Esophagus squamous epithelium (tissue), 5 donors: ENCODE results near the gene ITGAX. TPM values are rescaled to one million over a fixed set of nuclear protein-coding genes. Genes with fewer than 3 reads are reported as not detected.

Experiments used
- DNase-seq: peaks from one replicate; lab custom pipeline; 2025; lab: John Stamatoyannopoulos, UW
- H3K27ac ChIP-seq, 4 donors: fragments of 200-600 bp; sonication (generic); one replicate each; pipeline ENCODE4 v1.5.1; 2016 to 2019; ENCODE audit warnings: mild to moderate bottlenecking in 1 of 4
- H3K27me3 ChIP-seq, 4 donors: fragments of 200-600 bp; sonication (generic); 1 replicate in 3 of 4; 2 replicates in 1 of 4; pipeline versions ENCODE4 v1.5.1 to v1.6.0; 2017 to 2021; ENCODE audit warnings: antibody characterized with exemption in 1 of 4
- H3K36me3 ChIP-seq, 3 donors: fragments of 200-600 bp; sonication (generic); one replicate each; pipeline ENCODE4 v1.5.1; 2016 to 2019
- H3K4me1 ChIP-seq, 3 donors: fragments of 200-600 bp; sonication (generic); one replicate each; pipeline ENCODE4 v1.5.1; 2017 to 2019
- H3K4me3 ChIP-seq, 4 donors: fragments of 200-600 bp; sonication (generic); 1 replicate in 3 of 4; 2 replicates in 1 of 4; pipeline ENCODE4 v1.5.1; 2016 to 2019; ENCODE audit warnings: mild to moderate bottlenecking in 2 of 4, moderate library complexity in 1 of 4
- H3K9me3 ChIP-seq, 3 donors: fragments of 200-600 bp; sonication (generic); one replicate each; pipeline ENCODE4 v1.5.1; 2016 to 2019
- CTCF ChIP-seq, 6 experiments: fragments of 450-650 bp in 4 of 6; fragments of 200-600 bp in 2 of 6; sonication (generic) in 2 of 6; IDR thresholded peaks; one replicate each; pipeline ENCODE4 v1.5.1; 2016 to 2019; ENCODE audit warnings: antibody characterized with exemption in 6 of 6, mild to moderate bottlenecking in 4 of 6, moderate library complexity in 4 of 6
- POLR2A ChIP-seq, 4 donors: fragments of 450-650 bp; IDR thresholded peaks; one replicate each; pipeline ENCODE4 v1.6.1; 2017; ENCODE audit warnings: antibody characterized with exemption in 4 of 4, mild to moderate bottlenecking in 4 of 4, moderate library complexity in 3 of 4
- WGBS, 2 donors: methylation state at CpG; one replicate each; pipeline ENCODE4 v1.1.5; 2018; 5-methylcytosine and 5-hydroxymethylcytosine counted together
- intact Hi-C: fragments of 100-400 bp; cut with DNase I; formaldehyde crosslinking; loops from one replicate; pipeline ENCODE4 v1.15.0; 2022
- total RNA-seq, 4 donors: library from RNA; depleted of rRNA; stranded (reverse); fragments of >200 nt; gene quantifications; one replicate each; pipeline ENCODE4 v1.1.0, GENCODE V29; 2016
- donor health status: DM: yes; HTN: yes; CAD: no.

The ITGAX gene
- total RNA-seq, 4 donors from 2014 or later: 0.82 to 4.5 (median 1.8) TPM

DNA sequence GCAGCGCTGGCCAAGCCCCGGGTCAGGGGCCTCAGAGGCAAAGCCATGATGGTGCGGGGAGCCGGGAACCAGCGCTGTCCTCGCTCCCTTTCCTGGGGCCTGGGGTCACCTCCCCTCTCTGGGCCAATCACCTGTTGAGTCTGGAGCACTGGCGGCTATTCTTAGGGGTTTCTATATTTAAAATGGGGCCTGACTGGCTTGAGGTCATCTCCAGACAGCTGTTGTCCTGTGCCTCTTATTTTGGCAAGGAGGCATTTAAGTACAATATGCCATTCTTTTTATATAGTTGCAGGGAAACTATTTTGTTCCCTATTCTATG is 73.3 kb downstream of the ITGAX start, which contains the start of gene COX6A2:
COX6A2 (minus strand) TSS at position 82 of the 319 bp plus-strand sequence; CDS start at position 47, 35 bp downstream.
- H3K27ac ChIP-seq: no peak within 1 kb of the TSS
- TF ChIP-seq POLR2A (IDR thresholded peaks at IDR 0.05): no peak
- TF ChIP-seq CTCF (IDR thresholded peaks at IDR 0.05): no peak
- intact Hi-C loops: no loop called here
- 51% methylated on average over 2 of the region's 7 CpGs; no CpG with 5 or more reads in 1 of the 2 donors for WGBS, 2 donors
- H3K4me3 ChIP-seq: peak within 1 kb of the TSS in 3 of 4 donors; percentile 26 to 60 (median 45)
- H3K36me3 ChIP-seq: no peaks in the 10 kb centered on the region
- peaks cover 0 to 24% (median 0%) of the 10 kb centered on the region in 3 donors for H3K4me1 ChIP-seq
- no peak for DNase-seq
- peaks cover 0 to 4% (median 0%) of the 10 kb centered on the region in 3 donors for H3K9me3 ChIP-seq
- H3K27me3 ChIP-seq: peaks cover 0 to 18% (median 0%) of the 10 kb centered on the region in 4 donors

DNA sequence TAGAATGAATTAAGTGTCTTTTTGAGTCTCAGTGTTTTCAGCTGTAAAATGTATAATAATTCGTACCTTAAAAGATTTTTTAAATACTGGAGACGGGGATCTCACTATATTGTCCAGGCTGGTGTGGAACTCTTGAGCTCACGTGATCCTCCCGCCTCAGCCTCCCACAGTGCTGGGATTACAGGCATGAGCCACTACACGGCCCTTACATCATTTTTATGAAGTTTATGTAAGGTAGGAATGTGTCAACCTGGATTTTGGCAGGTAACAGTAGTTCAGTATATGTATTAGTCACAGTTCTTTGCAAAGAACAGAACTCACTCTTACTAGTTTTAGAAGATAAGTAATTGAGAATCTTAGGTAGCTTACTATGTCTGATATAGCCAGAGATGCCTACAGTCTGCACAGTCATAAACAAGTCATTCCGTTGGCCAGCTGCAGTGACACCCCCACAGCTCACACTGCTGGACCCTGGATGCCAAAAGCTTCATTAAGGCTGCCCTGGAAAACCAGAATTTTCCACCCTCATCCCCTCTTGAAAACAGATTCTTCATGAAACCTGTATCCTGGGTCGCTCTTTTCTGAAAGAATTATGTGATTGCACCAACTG is 73.8 kb downstream of the ITGAX start:
- H3K4me3 ChIP-seq: no peak overlapping the region

GRCh38 chr16:31429314-31429713 is 74.3 kb downstream of the ITGAX start:
- no peak overlapping the region for H3K27ac ChIP-seq
- 13 to 19% methylated on average over 1 of the region's 1 CpG for WGBS, 2 donors

More for the DNA sequence above, 73.8 kb downstream of the ITGAX start:
- Histone ChIP-seq H3K36me3 (no peaks in the 10 kb centered on the region), H3K27ac (no peak overlapping the region), H3K27me3 (peaks cover 0 to 13% (median 0%) of the 10 kb centered on the region in 4 donors), H3K4me1 (peaks cover 0 to 24% (median 0%) of the 10 kb centered on the region in 3 donors), H3K9me3 (peaks cover 0 to 4% (median 0%) of the 10 kb centered on the region in 3 donors)
- TF ChIP-seq CTCF (IDR thresholded peaks at IDR 0.05) (no peak), POLR2A (IDR thresholded peaks at IDR 0.05) (no peak)
- no peak for DNase-seq
- intact Hi-C loops: no loop called here
- 54% methylated on average over 7 of the region's 7 CpGs for WGBS, 2 donors

DNA sequence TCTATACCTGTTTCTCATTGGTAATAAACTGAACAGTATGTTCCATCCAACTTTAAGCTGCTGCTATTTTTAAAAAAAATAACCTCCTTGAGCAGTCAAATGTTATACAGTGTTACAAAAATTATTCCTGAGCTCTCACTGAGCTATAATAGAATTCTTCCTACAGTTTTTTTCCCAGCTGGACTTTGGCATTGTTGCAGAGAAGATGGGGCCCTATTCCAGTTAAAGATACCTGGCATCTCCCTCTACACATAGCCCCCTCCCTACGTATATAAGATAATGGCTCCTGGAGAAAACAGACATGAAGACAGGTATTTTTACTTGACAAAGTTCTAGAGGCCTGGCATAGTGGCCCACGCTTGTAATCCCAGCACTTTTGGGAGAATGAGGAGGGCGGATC is 74.8 kb downstream of the ITGAX start:
- peaks cover 0 to 4% (median 0%) of the 10 kb centered on the region in 3 donors for H3K9me3 ChIP-seq
- peaks cover 0 to 24% (median 0%) of the 10 kb centered on the region in 3 donors for H3K4me1 ChIP-seq
- WGBS, 2 donors: 40 to 89% methylated on average over 1 to 3 of the region's 3 CpGs
- no peaks in the 10 kb centered on the region for H3K36me3 ChIP-seq
- TF ChIP-seq POLR2A (IDR thresholded peaks at IDR 0.05) (no peak), CTCF (IDR thresholded peaks at IDR 0.05) (no peak)
- no peak for DNase-seq
- peaks cover 0 to 4% (median 0%) of the 10 kb centered on the region in 4 donors for H3K27me3 ChIP-seq
- no peak overlapping the region for H3K27ac ChIP-seq
- H3K4me3 ChIP-seq: no peak overlapping the region
- intact Hi-C loops: no loop called here

More at GRCh38 chr16:31429314-31429713, 74.3 kb downstream of the ITGAX start:
- no peak overlapping the region for H3K4me3 ChIP-seq
- intact Hi-C loops: no loop called here
- peaks cover 0 to 4% (median 0%) of the 10 kb centered on the region in 3 donors for H3K9me3 ChIP-seq
- H3K4me1 ChIP-seq: peaks cover 0 to 24% (median 0%) of the 10 kb centered on the region in 3 donors
- no peaks in the 10 kb centered on the region for H3K36me3 ChIP-seq
- DNase-seq: no peak
- no peak for TF ChIP-seq POLR2A (IDR thresholded peaks at IDR 0.05)
- no peak for TF ChIP-seq CTCF (IDR thresholded peaks at IDR 0.05)
- peaks cover 0 to 8% (median 0%) of the 10 kb centered on the region in 4 donors for H3K27me3 ChIP-seq

GRCh38 chr16:31430380-31431052 is 75.5 kb downstream of the ITGAX start:
- Histone ChIP-seq H3K27me3 (peaks cover 0 to 4% (median 0%) of the 10 kb centered on the region in 4 donors), H3K9me3 (peaks cover 0 to 4% (median 0%) of the 10 kb centered on the region in 3 donors), H3K4me3 (no peak overlapping the region), H3K27ac (no peak overlapping the region), H3K36me3 (no peaks in the 10 kb centered on the region), H3K4me1 (peaks cover 0 to 28% (median 0%) of the 10 kb centered on the region in 3 donors)
- TF ChIP-seq CTCF (IDR thresholded peaks at IDR 0.05) (no peak), POLR2A (IDR thresholded peaks at IDR 0.05) (no peak)
- WGBS, 2 donors: 31 to 37% methylated on average over 5 of the region's 5 CpGs
- DNase-seq: no peak
- intact Hi-C loops: no loop called here
